Measurements from ENCODE around the gene DPPA3. TPM values are rescaled to one million over a fixed set of nuclear protein-coding genes. Genes with fewer than 3 reads are reported as not detected.
"Not testable (repeated sequence)": the region's sequence is repeated elsewhere in the genome, so short reads cannot be mapped to it uniquely, and the experiment has no call there.

DPPA3 gene
- total RNA-seq, 1 donor: not detected

DNA sequence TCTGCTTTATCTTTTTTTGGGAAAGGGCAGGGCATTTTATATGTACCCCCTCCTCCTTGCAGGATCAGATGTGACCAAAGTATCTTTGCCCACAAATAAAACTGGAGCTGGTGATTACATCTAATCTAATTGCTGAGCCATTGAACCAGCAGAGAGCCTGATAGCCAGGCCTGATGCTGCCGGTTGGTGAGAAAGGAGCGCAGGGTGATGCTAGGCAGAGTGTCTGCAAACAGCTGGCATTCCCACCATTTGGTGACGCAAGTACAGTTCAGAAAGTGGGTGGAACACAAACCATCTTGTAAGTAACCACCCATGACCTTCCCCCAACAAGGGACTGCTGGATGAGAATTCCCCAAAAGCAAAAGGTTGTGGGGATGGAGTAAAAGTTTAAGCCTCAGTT is 12.7 kb downstream of the DPPA3 start:
- TF ChIP-seq, protein P1, sequence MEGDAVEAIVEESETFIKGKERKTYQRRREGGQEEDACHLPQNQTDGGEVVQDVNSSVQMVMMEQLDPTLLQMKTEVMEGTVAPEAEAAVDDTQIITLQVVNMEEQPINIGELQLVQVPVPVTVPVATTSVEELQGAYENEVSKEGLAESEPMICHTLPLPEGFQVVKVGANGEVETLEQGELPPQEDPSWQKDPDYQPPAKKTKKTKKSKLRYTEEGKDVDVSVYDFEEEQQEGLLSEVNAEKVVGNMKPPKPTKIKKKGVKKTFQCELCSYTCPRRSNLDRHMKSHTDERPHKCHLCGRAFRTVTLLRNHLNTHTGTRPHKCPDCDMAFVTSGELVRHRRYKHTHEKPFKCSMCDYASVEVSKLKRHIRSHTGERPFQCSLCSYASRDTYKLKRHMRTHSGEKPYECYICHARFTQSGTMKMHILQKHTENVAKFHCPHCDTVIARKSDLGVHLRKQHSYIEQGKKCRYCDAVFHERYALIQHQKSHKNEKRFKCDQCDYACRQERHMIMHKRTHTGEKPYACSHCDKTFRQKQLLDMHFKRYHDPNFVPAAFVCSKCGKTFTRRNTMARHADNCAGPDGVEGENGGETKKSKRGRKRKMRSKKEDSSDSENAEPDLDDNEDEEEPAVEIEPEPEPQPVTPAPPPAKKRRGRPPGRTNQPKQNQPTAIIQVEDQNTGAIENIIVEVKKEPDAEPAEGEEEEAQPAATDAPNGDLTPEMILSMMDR (IDR thresholded peaks at IDR 0.05; ENCODE audit: insufficient read depth, low read length): no peak
- DNase-seq (ENCODE audit: low read depth): no peak
- H3K4me3 ChIP-seq (ENCODE audit: low read depth, low read length): no peak overlapping the region

DNA sequence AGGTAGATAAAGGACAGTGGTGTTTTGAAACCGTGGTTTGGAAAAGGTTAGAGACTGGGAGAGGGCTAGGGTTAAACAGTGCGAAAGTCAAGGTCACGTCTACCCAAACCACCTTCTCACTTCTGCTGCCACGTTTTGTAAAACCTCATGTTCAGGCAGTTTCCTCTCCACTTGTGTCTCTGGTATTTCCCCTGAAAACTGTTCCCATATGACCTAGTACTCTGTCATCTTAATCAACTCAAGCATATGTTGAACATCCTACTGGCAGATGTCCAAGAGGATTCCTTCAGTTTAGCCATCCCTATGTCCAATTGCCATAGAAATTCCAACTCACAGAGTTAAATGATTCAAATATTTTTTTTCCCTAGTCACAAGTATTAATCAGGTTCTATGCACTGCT is 18.5 kb downstream of the DPPA3 start:
- TF ChIP-seq, protein P1 (IDR thresholded peaks at IDR 0.05; ENCODE audit: insufficient read depth, low read length): no peak
- H3K4me3 ChIP-seq (ENCODE audit: low read depth, low read length): no peak overlapping the region
- DNase-seq (ENCODE audit: low read depth): no peak

GRCh38 chr12:7730984-7731383 is 19.8 kb downstream of the DPPA3 start:
- DNase-seq (ENCODE audit: low read depth); H3K4me3 ChIP-seq (ENCODE audit: low read depth, low read length): not testable (repeated sequence)

- no peak for DNase-seq (ENCODE audit: low read depth)
- no peak overlapping the region for H3K4me3 ChIP-seq (ENCODE audit: low read depth, low read length)
- TF ChIP-seq, protein P1 (IDR thresholded peaks at IDR 0.05; ENCODE audit: insufficient read depth, low read length): no peak
Measured at GRCh38 chr12:7731486-7731885, 20.3 kb downstream of the DPPA3 start.

DNA sequence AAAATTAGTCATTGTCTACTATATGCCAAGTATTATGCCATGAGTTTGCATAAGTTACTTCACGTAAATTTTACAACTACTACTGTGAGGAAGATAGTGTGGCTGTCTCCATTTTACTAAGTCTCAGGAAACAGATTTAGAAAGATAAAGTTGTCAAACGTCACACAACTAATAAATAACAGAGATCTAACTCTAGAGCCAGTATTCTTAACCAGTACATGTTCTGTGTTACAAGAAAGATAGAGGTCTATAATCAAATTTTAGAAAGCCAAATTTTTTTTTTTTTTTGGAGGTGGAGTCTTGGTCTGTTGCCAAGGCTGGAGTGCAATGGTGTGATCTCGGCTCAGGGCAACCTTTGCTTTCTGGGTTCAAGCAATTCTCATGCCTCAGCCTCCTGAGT is 21.8 kb downstream of the DPPA3 start:
- no peak overlapping the region for H3K4me3 ChIP-seq (ENCODE audit: low read depth, low read length)
- TF ChIP-seq, protein P1 (IDR thresholded peaks at IDR 0.05; ENCODE audit: insufficient read depth, low read length): no peak
- DNase-seq (ENCODE audit: low read depth): no peak

- TF ChIP-seq, protein P1 (IDR thresholded peaks at IDR 0.05; ENCODE audit: insufficient read depth, low read length): no peak
- DNase-seq (ENCODE audit: low read depth): no peak
- no peak within 1 kb of the TSS for H3K4me3 ChIP-seq (ENCODE audit: low read depth, low read length)
Measured at GRCh38 chr12:7747246-7747645, 36.0 kb downstream of the DPPA3 start, which contains the start of gene CLEC4C. CLEC4C (minus strand) TSS chr12:7747375; CDS start chr12:7747348, 27 bp downstream.

- no peak overlapping the region for H3K4me3 ChIP-seq (ENCODE audit: low read depth, low read length)
- TF ChIP-seq, protein P1 (IDR thresholded peaks at IDR 0.05; ENCODE audit: insufficient read depth, low read length): no peak
- no peak for DNase-seq (ENCODE audit: low read depth)
Measured at GRCh38 chr12:7748852-7749251, 37.6 kb downstream of the DPPA3 start.
